ENCODE measurements around the gene FLT1. TPM values are rescaled to one million over a fixed set of nuclear protein-coding genes. Genes with fewer than 3 reads are reported as not detected.
A peak's percentile ranks its signal among the peaks of the same experiment; 100 is the strongest.

The FLT1 gene
- polyA plus RNA-seq, 4 donors = 0.45 to 8.8 (median 3.0) TPM

GRCh38 chr13:28497143-28497876 is 2.4 kb upstream of the FLT1 start:
- 64 to 67% (median 67%) methylated on average over 4 of the region's 4 CpGs for WGBS, 3 donors
- Histone ChIP-seq H3K27me3 (ENCODE audit: control insufficient read depth in 3 of 3, insufficient read depth in 3 of 3, low read length in 3 of 3) (peaks cover 23 to 51% (median 25%) of the 10 kb centered on the region in 3 donors), H3K9me3 (ENCODE audit: control insufficient read depth in 2 of 2, insufficient read depth in 1 of 2, low read depth in 1 of 2, low read length in 1 of 2) (no peaks in the 10 kb centered on the region), H3K4me1 (ENCODE audit: control insufficient read depth in 3 of 3, insufficient read depth in 2 of 3, low read depth in 1 of 3, low read length in 2 of 3) (peaks cover 0 to 8% (median 0%) of the 10 kb centered on the region in 3 donors), H3K4me3 (ENCODE audit: low read depth in 1 of 3, low read length in 3 of 3) (no peak overlapping the region), H3K27ac (ENCODE audit: low read depth in 1 of 3, low read length in 2 of 3) (no peak overlapping the region), H3K36me3 (ENCODE audit: control insufficient read depth in 3 of 3, insufficient read depth in 2 of 3, low read depth in 1 of 3, low read length in 3 of 3) (no peaks in the 10 kb centered on the region)
- FAIRE-seq (no peak), DNase-seq (no peak)

- Histone ChIP-seq H3K4me3 (ENCODE audit: low read depth in 1 of 3, low read length in 3 of 3) (no peak overlapping the region), H3K27ac (ENCODE audit: low read depth in 1 of 3, low read length in 2 of 3) (no peak overlapping the region), H3K27me3 (ENCODE audit: control insufficient read depth in 3 of 3, insufficient read depth in 3 of 3, low read length in 3 of 3) (peaks cover 23 to 56% (median 25%) of the 10 kb centered on the region in 3 donors), H3K4me1 (ENCODE audit: control insufficient read depth in 3 of 3, insufficient read depth in 2 of 3, low read depth in 1 of 3, low read length in 2 of 3) (peaks cover 0 to 8% (median 0%) of the 10 kb centered on the region in 3 donors), H3K9me3 (ENCODE audit: control insufficient read depth in 2 of 2, insufficient read depth in 1 of 2, low read depth in 1 of 2, low read length in 1 of 2) (no peaks in the 10 kb centered on the region), H3K36me3 (ENCODE audit: control insufficient read depth in 3 of 3, insufficient read depth in 2 of 3, low read depth in 1 of 3, low read length in 3 of 3) (no peaks in the 10 kb centered on the region)
- no peak for DNase-seq
- FAIRE-seq = no peak
- 48 to 53% (median 49%) methylated on average over 10 of the region's 10 CpGs for WGBS, 3 donors
Observed at GRCh38 chr13:28496188-28496564, 1.2 kb upstream of the FLT1 start.

GRCh38 chr13:28495538-28496187 is 735 bp upstream of the FLT1 start:
- DNase-seq = peak in 1 of 2 donors; percentile 30
- peaks cover 23 to 56% (median 25%) of the 10 kb centered on the region in 3 donors for H3K27me3 ChIP-seq (ENCODE audit: control insufficient read depth in 3 of 3, insufficient read depth in 3 of 3, low read length in 3 of 3)
- peaks cover 0 to 8% (median 0%) of the 10 kb centered on the region in 3 donors for H3K4me1 ChIP-seq (ENCODE audit: control insufficient read depth in 3 of 3, insufficient read depth in 2 of 3, low read depth in 1 of 3, low read length in 2 of 3)
- peak overlapping the region in 2 of 3 donors; percentile 3 to 47 for H3K4me3 ChIP-seq (ENCODE audit: low read depth in 1 of 3, low read length in 3 of 3)
- WGBS, 3 donors = 9 to 12% (median 11%) methylated on average over 30 to 33 of the region's 33 CpGs
- H3K36me3 ChIP-seq (ENCODE audit: control insufficient read depth in 3 of 3, insufficient read depth in 2 of 3, low read depth in 1 of 3, low read length in 3 of 3) = no peaks in the 10 kb centered on the region
- H3K27ac ChIP-seq (ENCODE audit: low read depth in 1 of 3, low read length in 2 of 3) = peak overlapping the region in 1 of 3 donors; percentile 63
- no peak for FAIRE-seq
- H3K9me3 ChIP-seq (ENCODE audit: control insufficient read depth in 2 of 2, insufficient read depth in 1 of 2, low read depth in 1 of 2, low read length in 1 of 2) = no peaks in the 10 kb centered on the region

- H3K4me3 ChIP-seq (ENCODE audit: low read depth in 1 of 3, low read length in 3 of 3) = peak overlapping the region; percentile 20 to 47 (median 22)
- H3K36me3 ChIP-seq (ENCODE audit: control insufficient read depth in 3 of 3, insufficient read depth in 2 of 3, low read depth in 1 of 3, low read length in 3 of 3) = no peaks in the 10 kb centered on the region
- no peak for FAIRE-seq
- peaks cover 23 to 62% (median 25%) of the 10 kb centered on the region in 3 donors for H3K27me3 ChIP-seq (ENCODE audit: control insufficient read depth in 3 of 3, insufficient read depth in 3 of 3, low read length in 3 of 3)
- DNase-seq = peak in 1 of 2 donors; percentile 53
- peaks cover 0 to 8% (median 0%) of the 10 kb centered on the region in 3 donors for H3K4me1 ChIP-seq (ENCODE audit: control insufficient read depth in 3 of 3, insufficient read depth in 2 of 3, low read depth in 1 of 3, low read length in 2 of 3)
- WGBS, 3 donors = 1 to 3% (median 1%) methylated on average over 21 to 30 of the region's 30 CpGs
- no peaks in the 10 kb centered on the region for H3K9me3 ChIP-seq (ENCODE audit: control insufficient read depth in 2 of 2, insufficient read depth in 1 of 2, low read depth in 1 of 2, low read length in 1 of 2)
- peak overlapping the region in 1 of 3 donors; percentile 54 for H3K27ac ChIP-seq (ENCODE audit: low read depth in 1 of 3, low read length in 2 of 3)
Observed at GRCh38 chr13:28494504-28494777, 487 bp downstream of the FLT1 start.

- 2 to 6% (median 4%) methylated on average over 43 to 60 of the region's 60 CpGs for WGBS, 3 donors
- Histone ChIP-seq H3K27me3 (ENCODE audit: control insufficient read depth in 3 of 3, insufficient read depth in 3 of 3, low read length in 3 of 3) (peaks cover 23 to 66% (median 25%) of the 10 kb centered on the region in 3 donors), H3K4me3 (ENCODE audit: low read depth in 1 of 3, low read length in 3 of 3) (peak overlapping the region; percentile 22 to 47 (median 32))
Observed at GRCh38 chr13:28493740-28494503, 1.0 kb downstream of the FLT1 start.

GRCh38 chr13:28492569-28493367 is 2.2 kb downstream of the FLT1 start:
- peak in 1 of 2 donors; percentile 40 for DNase-seq
- Histone ChIP-seq H3K4me1 (ENCODE audit: control insufficient read depth in 3 of 3, insufficient read depth in 2 of 3, low read depth in 1 of 3, low read length in 2 of 3) (peaks cover 0 to 8% (median 0%) of the 10 kb centered on the region in 3 donors), H3K27me3 (ENCODE audit: control insufficient read depth in 3 of 3, insufficient read depth in 3 of 3, low read length in 3 of 3) (peaks cover 23 to 55% (median 25%) of the 10 kb centered on the region in 3 donors), H3K4me3 (ENCODE audit: low read depth in 1 of 3, low read length in 3 of 3) (no peak overlapping the region), H3K9me3 (ENCODE audit: control insufficient read depth in 2 of 2, insufficient read depth in 1 of 2, low read depth in 1 of 2, low read length in 1 of 2) (no peaks in the 10 kb centered on the region), H3K27ac (ENCODE audit: low read depth in 1 of 3, low read length in 2 of 3) (no peak overlapping the region), H3K36me3 (ENCODE audit: control insufficient read depth in 3 of 3, insufficient read depth in 2 of 3, low read depth in 1 of 3, low read length in 3 of 3) (no peaks in the 10 kb centered on the region)
- FAIRE-seq = no peak
- WGBS, 3 donors = 31 to 41% (median 36%) methylated on average over 10 of the region's 10 CpGs

More at GRCh38 chr13:28493740-28494503, 1.0 kb downstream of the FLT1 start:
- Histone ChIP-seq H3K4me1 (ENCODE audit: control insufficient read depth in 3 of 3, insufficient read depth in 2 of 3, low read depth in 1 of 3, low read length in 2 of 3) (peaks cover 0 to 8% (median 0%) of the 10 kb centered on the region in 3 donors), H3K9me3 (ENCODE audit: control insufficient read depth in 2 of 2, insufficient read depth in 1 of 2, low read depth in 1 of 2, low read length in 1 of 2) (no peaks in the 10 kb centered on the region), H3K27ac (ENCODE audit: low read depth in 1 of 3, low read length in 2 of 3) (peak overlapping the region in 1 of 3 donors; percentile 54), H3K36me3 (ENCODE audit: control insufficient read depth in 3 of 3, insufficient read depth in 2 of 3, low read depth in 1 of 3, low read length in 3 of 3) (no peaks in the 10 kb centered on the region)
- DNase-seq = peak in 1 of 2 donors; percentile 21
- FAIRE-seq = no peak

- Histone ChIP-seq H3K4me3 (ENCODE audit: low read depth in 1 of 3, low read length in 3 of 3) (no peak overlapping the region), H3K27ac (ENCODE audit: low read depth in 1 of 3, low read length in 2 of 3) (no peak overlapping the region), H3K4me1 (ENCODE audit: control insufficient read depth in 3 of 3, insufficient read depth in 2 of 3, low read depth in 1 of 3, low read length in 2 of 3) (peaks cover 0 to 8% (median 0%) of the 10 kb centered on the region in 3 donors), H3K36me3 (ENCODE audit: control insufficient read depth in 3 of 3, insufficient read depth in 2 of 3, low read depth in 1 of 3, low read length in 3 of 3) (no peaks in the 10 kb centered on the region), H3K9me3 (ENCODE audit: control insufficient read depth in 2 of 2, insufficient read depth in 1 of 2, low read depth in 1 of 2, low read length in 1 of 2) (no peaks in the 10 kb centered on the region), H3K27me3 (ENCODE audit: control insufficient read depth in 3 of 3, insufficient read depth in 3 of 3, low read length in 3 of 3) (peaks cover 9 to 37% (median 11%) of the 10 kb centered on the region in 3 donors)
- WGBS, 3 donors = 57 to 80% (median 57%) methylated on average over 6 of the region's 6 CpGs
- DNase-seq (no peak), FAIRE-seq (no peak)
Observed at GRCh38 chr13:28490061-28490460, 4.9 kb downstream of the FLT1 start.

Measured in small intestine (tissue), 7 donors.